Smooth muscle cell (in vitro differentiated cells): ENCODE results near the gene KCNJ10. TPM values are rescaled to one million over a fixed set of nuclear protein-coding genes. Genes with fewer than 3 reads are reported as not detected.
A peak's percentile ranks its signal among the peaks of the same experiment; 100 is the strongest.

Experiments
- DNase-seq: peaks from one replicate; lab custom pipeline; 2025; ENCODE audit not compliant: unreplicated experiment; lab: John Stamatoyannopoulos, UW
- H2AFZ ChIP-seq: fragments of 200-600 bp; sonication (generic); 2 replicates; pipeline ENCODE4 v1.6.0; 2016; ENCODE audit warnings: antibody characterized with exemption, low read depth, mild to moderate bottlenecking
- H3F3A ChIP-seq: fragments of 200-600 bp; sonication (generic); 2 replicates; pipeline ENCODE4 v1.6.0; 2017; ENCODE audit warnings: antibody characterized with exemption, low read depth
- H3K27ac ChIP-seq: fragments of 200-600 bp; sonication (generic); 2 replicates; pipeline ENCODE4 v1.5.1; 2016; ENCODE audit warnings: low read depth, mild to moderate bottlenecking
- H3K27me3 ChIP-seq: fragments of 200-600 bp; sonication (generic); 2 replicates; pipeline ENCODE4 v1.6.1; 2016; ENCODE audit warnings: low read depth, mild to moderate bottlenecking
- H3K36me3 ChIP-seq: fragments of 200-600 bp; sonication (generic); 2 replicates; pipeline ENCODE4 v1.5.1; 2016; ENCODE audit warnings: low read depth
- H3K4me1 ChIP-seq: fragments of 200-600 bp; sonication (generic); 2 replicates; pipeline ENCODE4 v1.5.1; 2016; ENCODE audit warnings: low read depth
- H3K4me2 ChIP-seq: fragments of 200-600 bp; sonication (generic); 2 replicates; pipeline ENCODE4 v1.6.0; 2016; ENCODE audit warnings: mild to moderate bottlenecking
- H3K4me3 ChIP-seq: fragments of 200-600 bp; sonication (generic); 2 replicates; pipeline ENCODE4 v1.5.1; 2016; ENCODE audit warnings: mild to moderate bottlenecking
- H3K79me2 ChIP-seq: fragments of 200-600 bp; sonication (generic); 2 replicates; pipeline ENCODE4 v1.6.0; 2016; ENCODE audit warnings: low read depth, mild to moderate bottlenecking
- H3K9ac ChIP-seq: fragments of 200-600 bp; sonication (generic); 2 replicates; pipeline ENCODE4 v1.6.0; 2016; ENCODE audit warnings: low read depth
- H3K9me3 ChIP-seq: fragments of 200-600 bp; sonication (generic); replicated peaks from 2 replicates; pipeline ENCODE4 v1.5.1; 2016; ENCODE audit warnings: low read depth
- H4K20me1 ChIP-seq: fragments of 200-600 bp; sonication (generic); 2 replicates; pipeline ENCODE4 v1.6.0; 2016; ENCODE audit warnings: low read depth
- WGBS: methylation state at CpG from one replicate; pipeline ENCODE4 v1.1.7; 2016; ENCODE audit warnings: low lambda C conversion rate; 5-methylcytosine and 5-hydroxymethylcytosine counted together
- polyA plus RNA-seq: library from polyadenylated mRNA; unstranded; fragments of >200 nt; fragmentation: Nextera tagmentation; extraction: Ambion mirVana; gene quantifications from 2 replicates; pipeline ENCODE4 v1.2.1, GENCODE V29; 2016
- total RNA-seq: library from RNA; depleted of rRNA; stranded (reverse); fragments of >200 nt; gene quantifications from 2 replicates; pipeline ENCODE4 v1.2.3, GENCODE V29; 2014
- TF ChIP-seq, protein P1 (sequence below): fragments of 200-600 bp; sonication (generic); IDR thresholded peaks from 2 replicates; pipeline ENCODE4 v1.5.1; 2017; ENCODE audit warnings: borderline replicate concordance, mild to moderate bottlenecking, antibody characterized with exemption; ENCODE audit not compliant: insufficient read depth, poor library complexity, severe bottlenecking

Gene KCNJ10
- total and polyA plus RNA-seq, 2 experiments from 2014 or later: not detected

DNA sequence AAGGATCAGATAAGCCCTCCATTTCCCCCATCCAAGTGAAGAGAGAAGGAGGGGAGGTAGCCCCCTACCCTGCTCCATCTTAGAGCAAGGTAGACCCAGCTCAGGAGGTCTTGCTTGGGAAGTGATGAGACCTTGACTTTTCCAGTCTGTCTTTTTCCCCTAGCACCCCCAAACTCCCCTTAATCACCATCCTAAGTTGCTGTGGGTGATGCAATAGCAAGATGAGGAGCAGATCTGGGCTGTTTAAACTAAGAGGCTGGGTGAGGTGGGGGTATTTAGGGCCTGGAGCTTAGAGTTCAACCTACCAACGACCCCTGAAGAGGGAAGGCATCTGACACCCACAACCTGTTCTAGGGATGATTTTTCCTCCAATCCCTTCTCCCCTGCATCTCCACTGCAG, 47.3 kb upstream of the KCNJ10 start:
- Histone ChIP-seq H3K36me3 (no peaks in the 10 kb centered on the region), H2AFZ (no peak overlapping the region), H4K20me1 (no peaks in the 10 kb centered on the region), H3F3A (no peaks in the 10 kb centered on the region), H3K4me1 (peaks cover 34% of the 10 kb centered on the region), H3K27ac (no peak overlapping the region), H3K27me3 (no peaks in the 10 kb centered on the region), H3K9me3 (no peaks in the 10 kb centered on the region), H3K4me2 (peak overlapping the region; percentile 65), H3K4me3 (no peak overlapping the region), H3K9ac (no peak overlapping the region), H3K79me2 (no peaks in the 10 kb centered on the region)
- DNase-seq: no peak
- TF ChIP-seq, protein P1, sequence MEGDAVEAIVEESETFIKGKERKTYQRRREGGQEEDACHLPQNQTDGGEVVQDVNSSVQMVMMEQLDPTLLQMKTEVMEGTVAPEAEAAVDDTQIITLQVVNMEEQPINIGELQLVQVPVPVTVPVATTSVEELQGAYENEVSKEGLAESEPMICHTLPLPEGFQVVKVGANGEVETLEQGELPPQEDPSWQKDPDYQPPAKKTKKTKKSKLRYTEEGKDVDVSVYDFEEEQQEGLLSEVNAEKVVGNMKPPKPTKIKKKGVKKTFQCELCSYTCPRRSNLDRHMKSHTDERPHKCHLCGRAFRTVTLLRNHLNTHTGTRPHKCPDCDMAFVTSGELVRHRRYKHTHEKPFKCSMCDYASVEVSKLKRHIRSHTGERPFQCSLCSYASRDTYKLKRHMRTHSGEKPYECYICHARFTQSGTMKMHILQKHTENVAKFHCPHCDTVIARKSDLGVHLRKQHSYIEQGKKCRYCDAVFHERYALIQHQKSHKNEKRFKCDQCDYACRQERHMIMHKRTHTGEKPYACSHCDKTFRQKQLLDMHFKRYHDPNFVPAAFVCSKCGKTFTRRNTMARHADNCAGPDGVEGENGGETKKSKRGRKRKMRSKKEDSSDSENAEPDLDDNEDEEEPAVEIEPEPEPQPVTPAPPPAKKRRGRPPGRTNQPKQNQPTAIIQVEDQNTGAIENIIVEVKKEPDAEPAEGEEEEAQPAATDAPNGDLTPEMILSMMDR: no peak
- whole genome bisulfite sequencing: 64% methylated on average over 1 of the region's 1 CpG

DNA sequence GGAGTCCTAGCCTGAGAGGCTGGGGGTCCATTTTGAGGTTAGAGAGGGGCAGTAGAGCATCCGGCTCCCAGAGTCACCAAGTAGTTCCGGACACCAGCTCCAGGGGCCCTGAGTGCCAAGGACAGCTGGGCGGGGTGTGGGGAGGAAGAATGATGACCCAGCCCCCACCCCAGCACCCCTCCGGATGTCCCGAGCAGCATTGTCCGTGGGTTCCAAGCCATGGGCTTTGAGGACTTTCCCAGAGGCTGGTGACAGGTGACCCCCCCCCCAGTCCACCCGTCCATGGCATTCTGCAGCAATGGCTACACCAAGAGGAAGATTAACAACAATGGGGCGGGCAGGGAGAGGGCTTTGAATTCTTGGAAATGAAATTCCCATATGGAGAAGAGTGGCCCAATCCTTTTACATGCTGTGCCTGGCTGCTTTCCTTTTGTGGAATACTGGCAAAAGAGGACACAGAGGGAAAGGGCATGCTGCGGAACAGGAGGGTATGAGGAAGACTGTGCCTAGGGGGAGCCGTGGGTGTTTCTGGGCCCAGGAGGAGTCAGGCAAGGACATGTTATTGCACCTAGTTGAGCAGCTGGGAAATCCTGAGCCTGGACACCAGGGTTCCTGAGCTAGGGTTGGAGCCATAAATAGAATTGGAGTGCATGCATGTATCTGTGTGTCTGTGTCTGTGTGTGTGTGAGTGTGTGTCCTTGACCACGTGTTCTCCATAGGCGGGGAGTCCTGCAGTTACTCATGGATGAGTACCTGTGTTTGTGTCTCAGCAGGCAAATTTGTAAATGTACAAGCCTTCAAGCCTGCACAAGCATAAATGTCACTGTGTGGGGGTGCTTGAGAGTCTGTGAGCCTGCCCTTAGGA, 46.6 kb upstream of the KCNJ10 start:
- Histone ChIP-seq H3K4me1 (peaks cover 34% of the 10 kb centered on the region), H3K27ac (no peak overlapping the region), H3K4me3 (no peak overlapping the region), H3K79me2 (no peaks in the 10 kb centered on the region), H3K4me2 (no peak overlapping the region), H3F3A (no peaks in the 10 kb centered on the region), H2AFZ (no peak overlapping the region), H3K27me3 (no peaks in the 10 kb centered on the region), H3K9ac (no peak overlapping the region), H3K36me3 (no peaks in the 10 kb centered on the region), H3K9me3 (no peaks in the 10 kb centered on the region), H4K20me1 (no peaks in the 10 kb centered on the region)
- 84% methylated on average over 11 of the region's 12 CpGs for WGBS
- DNase-seq: no peak
- TF ChIP-seq, protein P1: no peak

DNA sequence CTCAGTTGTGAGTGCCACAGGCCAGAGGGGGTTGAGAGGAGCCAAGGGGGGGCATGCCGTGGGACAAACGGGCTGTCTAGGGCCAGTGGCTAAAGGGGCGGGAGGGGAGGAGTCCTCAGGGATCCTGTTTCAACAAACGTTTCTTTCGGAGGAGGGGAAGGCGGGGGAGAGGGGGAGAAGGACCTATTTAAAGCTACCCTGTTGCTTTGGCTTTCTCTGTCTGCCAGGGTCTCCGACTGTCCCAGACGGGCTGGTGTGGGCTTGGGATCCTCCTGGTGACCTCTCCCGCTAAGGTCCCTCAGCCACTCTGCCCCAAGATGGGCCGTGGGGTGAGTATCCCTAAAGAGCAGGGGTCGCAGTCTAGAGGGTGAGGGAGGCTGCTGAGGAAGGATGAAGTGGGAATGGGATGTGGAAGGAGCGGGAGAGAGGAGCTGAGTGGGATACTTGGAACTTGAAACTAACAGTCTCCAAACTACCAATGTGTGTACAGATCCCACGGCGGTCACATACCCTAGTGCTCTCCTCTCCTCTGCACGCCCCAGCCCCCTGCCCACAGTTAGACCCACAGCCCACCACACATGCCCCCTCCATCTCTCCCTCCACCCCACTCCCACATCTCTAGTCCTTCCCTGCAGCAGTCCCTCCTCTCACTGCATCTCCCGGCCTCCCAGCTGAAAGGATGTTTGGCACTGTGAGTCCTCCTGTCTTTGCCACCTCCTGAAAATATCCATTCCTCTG, 45.8 kb upstream of the KCNJ10 start, which contains the start of gene ATP1A2:
TSS of gene ATP1A2 (plus strand) at position 215 of the 738 bp plus-strand sequence. CDS start at position 318, 103 bp downstream.
- H3K79me2 ChIP-seq: no peaks in the 10 kb centered on the region
- DNase-seq: no peak
- no peak within 1 kb of the TSS for H3K9ac ChIP-seq
- no peaks in the 10 kb centered on the region for H3F3A ChIP-seq
- no peak within 1 kb of the TSS for H3K4me3 ChIP-seq
- TF ChIP-seq, protein P1: no peak
- H3K27ac ChIP-seq: no peak within 1 kb of the TSS
- no peak within 1 kb of the TSS for H2AFZ ChIP-seq
- H3K9me3 ChIP-seq: no peaks in the 10 kb centered on the region
- H3K4me2 ChIP-seq: no peak within 1 kb of the TSS
- 42% methylated on average over 12 of the region's 16 CpGs for WGBS
- no peaks in the 10 kb centered on the region for H3K36me3 ChIP-seq
- no peaks in the 10 kb centered on the region for H3K27me3 ChIP-seq
- H3K4me1 ChIP-seq: peaks cover 34% of the 10 kb centered on the region
- H4K20me1 ChIP-seq: no peaks in the 10 kb centered on the region
